Liver (tissue), 9 donors: ENCODE data around the gene LHFPL3. TPM values are rescaled to one million over a fixed set of nuclear protein-coding genes. Genes with fewer than 3 reads are reported as not detected.

Source experiments
- DNase-seq: peaks from one replicate; pipeline ENCODE4 v3.0.0-alpha.2; 2017; ENCODE audit warnings: low spot score
- H3K27ac ChIP-seq, 2 donors: one replicate each; pipeline ENCODE4 v1.7.0; 2013; ENCODE audit warnings: inconsistent platforms in 2 of 2, low read length in 2 of 2, control low read depth in 1 of 2, low read depth in 1 of 2, mild to moderate bottlenecking in 1 of 2
- H3K27me3 ChIP-seq, 4 donors: one replicate each; pipeline versions ENCODE4 v1.6.1 to v1.7.0; 2013; ENCODE audit warnings: low read length in 3 of 4, inconsistent platforms in 1 of 4, mild to moderate bottlenecking in 1 of 4, moderate library complexity in 1 of 4; ENCODE audit not compliant: control insufficient read depth in 4 of 4, insufficient read depth in 4 of 4
- H3K36me3 ChIP-seq, 4 donors: one replicate each; pipeline versions ENCODE4 v1.6.1 to v1.7.0; 2013; ENCODE audit warnings: low read length in 3 of 4, mild to moderate bottlenecking in 3 of 4, low read depth in 1 of 4, moderate library complexity in 1 of 4; ENCODE audit not compliant: control insufficient read depth in 4 of 4, insufficient read depth in 3 of 4
- H3K4me1 ChIP-seq, 4 donors: one replicate each; pipeline versions ENCODE4 v1.6.1 to v1.7.0; 2013; ENCODE audit warnings: low read length in 3 of 4, mild to moderate bottlenecking in 3 of 4, moderate library complexity in 1 of 4; ENCODE audit not compliant: control insufficient read depth in 4 of 4, insufficient read depth in 4 of 4
- H3K4me3 ChIP-seq, 3 donors: one replicate each; pipeline versions ENCODE4 v1.6.1 to v1.7.0; 2013; ENCODE audit warnings: low read length in 3 of 3, control low read depth in 1 of 3, low read depth in 1 of 3, mild to moderate bottlenecking in 1 of 3
- H3K9ac ChIP-seq, 2 donors: one replicate each; pipeline ENCODE4 v1.7.0; 2013; ENCODE audit warnings: low read length in 2 of 2, mild to moderate bottlenecking in 2 of 2, moderate library complexity in 2 of 2, control low read depth in 1 of 2, low read depth in 1 of 2
- H3K9me3 ChIP-seq, 4 donors: one replicate each; pipeline versions ENCODE4 v1.6.1 to v1.7.0; 2013; ENCODE audit warnings: low read length in 3 of 4; ENCODE audit not compliant: control insufficient read depth in 4 of 4
- ATF3 ChIP-seq: IDR thresholded peaks from 2 replicates; pipeline ENCODE4 v1.6.1; 2016; ENCODE audit warnings: antibody characterized with exemption
- CTCF ChIP-seq: fragments of 150-350 bp; IDR thresholded peaks from 2 replicates; pipeline ENCODE4 v1.5.1; 2017; ENCODE audit warnings: improper control_type of control experiment, low read depth, low read length; ENCODE audit not compliant: missing input control
- EGR1 ChIP-seq, 2 donors: IDR thresholded peaks; 2 replicates each; pipeline ENCODE4 v1.6.1; 2016 to 2018; ENCODE audit warnings: antibody characterized with exemption in 2 of 2, low read depth in 2 of 2
- FOXA1 ChIP-seq: IDR thresholded peaks from 2 replicates; pipeline ENCODE4 v1.6.1; 2016; ENCODE audit warnings: antibody characterized with exemption
- FOXA2 ChIP-seq: IDR thresholded peaks from 2 replicates; pipeline ENCODE4 v1.6.1; 2016; ENCODE audit warnings: antibody characterized with exemption
- GABPA ChIP-seq, 2 donors: IDR thresholded peaks in 1 of 2; conservative IDR thresholded peaks in 1 of 2; 2 replicates each; pipeline ENCODE4 v1.6.1; 2016; ENCODE audit warnings: antibody characterized with exemption in 2 of 2, mild to moderate bottlenecking in 1 of 2, moderate library complexity in 1 of 2
- HNF4A ChIP-seq, 2 donors: conservative IDR thresholded peaks; 2 replicates each; pipeline ENCODE4 v1.6.1; 2016; ENCODE audit warnings: antibody characterized with exemption in 2 of 2, mild to moderate bottlenecking in 2 of 2
- HNF4G ChIP-seq: IDR thresholded peaks from 2 replicates; pipeline ENCODE4 v1.6.1; 2016; ENCODE audit warnings: antibody characterized with exemption
- JUND ChIP-seq, 2 donors: IDR thresholded peaks; 2 replicates each; pipeline ENCODE4 v1.6.1; 2016; ENCODE audit warnings: antibody characterized with exemption in 2 of 2
- MAX ChIP-seq: IDR thresholded peaks from 2 replicates; pipeline ENCODE4 v1.6.1; 2016; ENCODE audit warnings: antibody characterized with exemption
- NR2F2 ChIP-seq: IDR thresholded peaks from 2 replicates; pipeline ENCODE4 v1.6.1; 2016; ENCODE audit warnings: antibody characterized with exemption
- RAD21 ChIP-seq, 2 donors: IDR thresholded peaks; 2 replicates each; pipeline ENCODE4 v1.6.1; 2016; ENCODE audit warnings: antibody characterized with exemption in 2 of 2, mild to moderate bottlenecking in 2 of 2
- REST ChIP-seq: IDR thresholded peaks from 2 replicates; pipeline ENCODE4 v1.6.1; 2016; ENCODE audit warnings: antibody characterized with exemption, mild to moderate bottlenecking
- RXRA ChIP-seq, 2 donors: IDR thresholded peaks; 2 replicates each; pipeline ENCODE4 v1.6.1; 2017 to 2018; ENCODE audit warnings: antibody characterized with exemption in 2 of 2, mild to moderate bottlenecking in 1 of 2
- SP1 ChIP-seq: IDR thresholded peaks from 2 replicates; pipeline ENCODE4 v1.6.1; 2018; ENCODE audit warnings: antibody characterized with exemption, mild to moderate bottlenecking
- TAF1 ChIP-seq: conservative IDR thresholded peaks from 2 replicates; pipeline ENCODE4 v1.6.1; 2016; ENCODE audit warnings: antibody characterized with exemption, mild to moderate bottlenecking
- YY1 ChIP-seq: IDR thresholded peaks from 2 replicates; pipeline ENCODE4 v1.6.1; 2016; ENCODE audit warnings: antibody characterized with exemption, mild to moderate bottlenecking
- ZBTB33 ChIP-seq: IDR thresholded peaks from 2 replicates; pipeline ENCODE4 v1.6.1; 2016; ENCODE audit warnings: antibody characterized with exemption
- WGBS: extraction: QIAGEN DNeasy Blood & Tissue Kit; methylation state at CpG from one replicate; pipeline ENCODE4 v1.1.7; 2013; 5-methylcytosine and 5-hydroxymethylcytosine counted together
- polyA plus RNA-seq, 2 donors: library from polyadenylated mRNA; stranded (reverse) in 1 of 2; unstranded in 1 of 2; fragments of 200-250 nt in 1 of 2; fragments of >200 nt in 1 of 2; fragmentation: Nextera tagmentation in 1 of 2; extraction: Ambion mirVana in 1 of 2; gene quantifications; one replicate each; pipeline versions ENCODE4 v1.2.1 to v1.2.3, GENCODE V29; 2013 to 2015
- total RNA-seq, 2 donors: library from RNA; depleted of rRNA; stranded (reverse); fragments of >200 nt; gene quantifications; one replicate each; pipeline ENCODE4 v1.2.3, GENCODE V29; 2014
- donor health status: healthy.
- donor health status: healthy.
- donor health status: healthy.
- donor health status: healthy.
- donor health status: healthy.

The LHFPL3 gene
- total and polyA plus RNA-seq, 4 donors: not detected

GRCh38 chr7:104382616-104383015 lies 54.2 kb downstream of the LHFPL3 start:
- no peak overlapping the region for H3K27ac ChIP-seq
- WGBS: 92% methylated on average over 4 of the region's 4 CpGs
- no peaks in the 10 kb centered on the region for H3K4me1 ChIP-seq
- TF ChIP-seq FOXA1: no peak
- no peak for TF ChIP-seq JUND (IDR thresholded peaks at IDR 0.05)
- TF ChIP-seq NR2F2: no peak
- no peak for TF ChIP-seq GABPA (IDR thresholded peaks at IDR 0.05 in 1 of 2, conservative IDR thresholded peaks at IDR 0.05 in 1 of 2)
- TF ChIP-seq RXRA (IDR thresholded peaks at IDR 0.05): no peak
- no peak for TF ChIP-seq RAD21 (IDR thresholded peaks at IDR 0.05)
- no peak for TF ChIP-seq YY1
- TF ChIP-seq CTCF: no peak
- TF ChIP-seq ZBTB33: no peak
- TF ChIP-seq REST: no peak
- no peak for TF ChIP-seq HNF4A (conservative IDR thresholded peaks at IDR 0.05)
- TF ChIP-seq TAF1: no peak
- TF ChIP-seq ATF3: no peak
- TF ChIP-seq HNF4G: no peak
- TF ChIP-seq MAX: no peak
- no peak for TF ChIP-seq FOXA2
- no peak for TF ChIP-seq SP1
- TF ChIP-seq EGR1 (IDR thresholded peaks at IDR 0.05; ENCODE audit: low read depth in 2 of 2): no peak
- H3K9me3 ChIP-seq: peaks cover 0 to 13% (median 3%) of the 10 kb centered on the region in 4 donors
- H3K36me3 ChIP-seq: no peaks in the 10 kb centered on the region
- peaks cover 0 to 8% (median under 1%) of the 10 kb centered on the region in 4 donors for H3K27me3 ChIP-seq
- no peak for DNase-seq
- H3K9ac ChIP-seq: no peak overlapping the region
- H3K4me3 ChIP-seq: no peak overlapping the region
